Suppressor macrophage treated with lipopolysaccharide for 1 hour (primary cell): ENCODE data around the gene GNAT1.

Experiments
- DNase-seq, 3 donors: peaks; one replicate each; pipeline ENCODE4 v3.0.0-alpha.2; 2020 to 2022

Gene GNAT1

GRCh38 chr3:50224639-50225038, 33.2 kb downstream of the GNAT1 start:
- DNase-seq, result no peak

- DNase-seq, result peak; percentile 58 to 68 (median 62)
These were observed 35.5 kb downstream of the GNAT1 start for GRCh38 chr3:50226888-50227389.

GRCh38 chr3:50227390-50228183, 36.2 kb downstream of the GNAT1 start:
- DNase-seq, result peak; percentile 92 to 97 (median 96)

- DNase-seq, result peak in 1 of 3 donors; percentile 8
These were observed 36.9 kb downstream of the GNAT1 start for GRCh38 chr3:50228184-50228763.

GRCh38 chr3:50229490-50229889, 38.1 kb downstream of the GNAT1 start:
- DNase-seq, result no peak

- peak; percentile 49 to 60 (median 58) for DNase-seq
These were observed 38.8 kb downstream of the GNAT1 start for GRCh38 chr3:50230104-50230793.

GRCh38 chr3:50230794-50231125, 39.4 kb downstream of the GNAT1 start:
- DNase-seq, result no peak

- DNase-seq, result no peak
These were observed 40.2 kb downstream of the GNAT1 start for GRCh38 chr3:50231581-50231980.

- DNase-seq, result no peak
These were observed 40.9 kb downstream of the GNAT1 start for GRCh38 chr3:50232303-50232702.

- DNase-seq, result no peak
These were observed 41.8 kb downstream of the GNAT1 start for GRCh38 chr3:50233176-50233575.

GRCh38 chr3:50235716-50236483, 44.5 kb downstream of the GNAT1 start, which contains the start of gene GNAI2:
GNAI2 (plus strand) TSS chr3:50236204; CDS start chr3:50236336, 132 bp downstream.
- DNase-seq, result peak; percentile 99 to 100 (median 99)

GRCh38 chr3:50236484-50237132, 45.2 kb downstream of the GNAT1 start:
- no peak for DNase-seq

GRCh38 chr3:50237133-50237651, 45.8 kb downstream of the GNAT1 start:
- peak; percentile 48 to 59 (median 58) for DNase-seq

- DNase-seq, result peak; percentile 95 to 96 (median 95)
These were observed 46.5 kb downstream of the GNAT1 start for GRCh38 chr3:50237754-50238548.

- DNase-seq, result peak; percentile 62 to 80 (median 70)
These were observed 47.2 kb downstream of the GNAT1 start for GRCh38 chr3:50238549-50239026.

GRCh38 chr3:50239649-50240048, 48.2 kb downstream of the GNAT1 start:
- no peak for DNase-seq

- DNase-seq, result no peak
These were observed 49.8 kb downstream of the GNAT1 start for GRCh38 chr3:50241163-50241562.

- DNase-seq, result peak in 2 of 3 donors; percentile 47 to 60
These were observed 50.4 kb downstream of the GNAT1 start for GRCh38 chr3:50241713-50242380.

GRCh38 chr3:50242381-50242770, 51.0 kb downstream of the GNAT1 start:
- no peak for DNase-seq

GRCh38 chr3:50242851-50243542, 51.6 kb downstream of the GNAT1 start:
- peak; percentile 95 to 98 (median 95) for DNase-seq
